ENCODE data around the gene SGIP1.

Gene SGIP1

GRCh38 chr1:66521721-66522365, 12.1 kb upstream of the SGIP1 start:
- no peak for DNase-seq (ENCODE audit: low spot score)

DNA sequence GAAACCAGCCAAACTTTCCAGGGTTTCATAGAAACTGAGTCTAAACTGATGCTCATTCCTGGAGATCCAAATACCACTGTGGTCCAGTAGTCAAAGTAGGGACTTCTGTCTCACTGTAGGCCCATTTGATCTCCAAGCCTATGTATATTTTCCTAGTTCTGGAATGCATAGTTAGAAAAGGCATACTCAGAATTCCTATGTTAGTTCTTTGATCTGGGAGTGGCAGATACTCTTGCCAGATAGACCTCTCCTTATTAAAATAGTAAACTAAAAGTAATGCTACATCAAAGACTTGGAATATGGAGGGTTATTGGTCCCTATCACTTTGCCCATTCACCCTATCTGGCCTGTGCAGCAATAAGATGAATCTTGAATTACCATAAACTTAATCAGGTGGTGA, 10.4 kb upstream of the SGIP1 start:
- DNase-seq (ENCODE audit: low spot score): no peak

DNA sequence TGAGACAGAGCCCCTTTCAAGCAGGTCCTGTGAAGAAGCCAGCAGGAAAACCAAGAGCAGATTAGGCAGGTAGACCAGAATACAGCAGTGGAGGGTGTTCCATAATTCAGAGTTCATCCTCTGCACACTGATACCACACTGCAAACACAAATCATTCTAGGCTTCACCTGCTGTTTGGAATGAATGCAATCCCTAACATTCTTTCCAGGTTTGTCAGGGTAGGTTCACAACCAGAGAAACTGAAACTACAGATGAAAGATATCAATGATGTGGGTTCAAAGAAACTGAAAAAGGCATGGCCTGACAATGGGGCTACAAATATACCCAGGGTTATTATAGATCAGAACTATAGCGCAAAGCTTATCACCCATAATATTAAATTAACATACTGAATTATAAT, 8.9 kb upstream of the SGIP1 start:
- no peak for DNase-seq (ENCODE audit: low spot score)

DNA sequence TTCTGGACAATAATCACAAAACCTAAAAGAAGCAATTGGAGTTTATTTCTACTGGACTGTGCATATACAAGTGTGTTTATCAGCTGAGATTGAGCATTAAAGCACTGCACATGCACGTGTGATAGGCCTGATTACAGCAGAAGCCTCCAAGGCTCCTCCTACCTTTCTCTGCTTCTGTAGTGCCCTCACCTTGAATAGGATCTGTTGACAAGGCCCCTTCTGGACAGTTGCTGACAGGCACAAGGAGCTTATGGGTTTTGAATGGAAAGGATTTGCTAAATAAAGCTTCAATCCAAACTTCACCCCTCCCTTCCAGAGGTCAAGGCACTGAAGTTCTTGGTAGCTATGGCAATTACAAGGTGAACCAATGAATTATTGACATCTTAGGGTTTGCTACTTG, 7.9 kb upstream of the SGIP1 start:
- no peak for DNase-seq (ENCODE audit: low spot score)

DNA sequence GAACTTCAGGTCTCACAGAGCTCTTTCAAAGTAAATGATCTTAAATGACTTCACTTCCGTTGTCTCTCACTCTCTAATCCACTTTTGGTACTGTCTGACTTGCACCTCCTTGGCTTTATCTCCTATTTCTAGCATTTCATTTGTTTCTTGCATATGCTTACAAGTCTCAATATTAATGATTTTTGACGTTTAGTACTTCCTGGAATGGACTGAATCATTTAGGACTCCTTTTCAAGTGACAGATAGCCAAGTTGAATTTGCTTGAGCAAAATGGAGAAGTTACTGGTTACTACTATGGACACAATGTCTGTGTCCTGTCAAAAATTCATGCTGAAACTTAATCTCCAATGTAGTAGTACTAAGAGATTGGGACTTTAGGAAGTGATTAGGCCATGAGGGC, 7.0 kb upstream of the SGIP1 start:
- no peak for DNase-seq (ENCODE audit: low spot score)

GRCh38 chr1:66527686-66528085, 6.3 kb upstream of the SGIP1 start:
- DNase-seq (ENCODE audit: low spot score): no peak

DNA sequence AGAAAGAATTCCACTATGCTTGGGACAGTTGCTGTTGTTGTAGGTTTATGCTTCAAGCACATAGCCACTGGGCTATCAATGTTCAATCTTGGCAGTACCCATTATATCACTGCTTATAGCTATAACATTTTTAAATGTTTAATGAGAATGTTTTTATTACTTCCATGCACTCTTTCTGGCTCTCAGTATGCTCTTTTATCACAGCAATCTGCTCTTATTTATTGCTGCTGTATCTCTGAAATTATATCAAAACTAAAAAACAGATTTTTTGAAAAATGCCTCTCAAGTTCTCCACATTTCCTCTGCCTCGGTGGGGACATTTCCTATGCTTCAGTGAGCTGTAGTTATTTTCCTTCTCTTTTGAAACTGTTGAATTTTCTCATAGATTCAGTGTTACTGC, 5.4 kb upstream of the SGIP1 start:
- no peak for DNase-seq (ENCODE audit: low spot score)

DNA sequence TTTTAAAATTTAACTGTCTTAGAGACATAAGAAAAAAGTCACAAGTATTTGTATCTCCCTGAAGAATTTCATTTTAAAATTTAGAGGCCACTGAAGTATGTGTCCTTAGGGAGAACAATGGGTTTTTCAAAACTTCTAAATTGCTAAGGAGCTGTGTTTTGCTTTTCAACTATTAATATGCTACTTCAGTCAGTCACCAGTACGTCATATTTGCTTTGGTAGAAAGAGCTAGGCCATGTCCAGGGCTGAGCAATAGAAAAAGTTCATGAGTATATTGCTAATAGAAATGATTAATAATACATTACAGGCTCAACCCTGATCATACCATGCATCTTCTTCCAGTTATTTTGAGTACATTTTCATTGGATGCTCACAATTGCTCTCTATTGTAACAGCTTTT, 1.7 kb upstream of the SGIP1 start:
- DNase-seq (ENCODE audit: low spot score): no peak

DNA sequence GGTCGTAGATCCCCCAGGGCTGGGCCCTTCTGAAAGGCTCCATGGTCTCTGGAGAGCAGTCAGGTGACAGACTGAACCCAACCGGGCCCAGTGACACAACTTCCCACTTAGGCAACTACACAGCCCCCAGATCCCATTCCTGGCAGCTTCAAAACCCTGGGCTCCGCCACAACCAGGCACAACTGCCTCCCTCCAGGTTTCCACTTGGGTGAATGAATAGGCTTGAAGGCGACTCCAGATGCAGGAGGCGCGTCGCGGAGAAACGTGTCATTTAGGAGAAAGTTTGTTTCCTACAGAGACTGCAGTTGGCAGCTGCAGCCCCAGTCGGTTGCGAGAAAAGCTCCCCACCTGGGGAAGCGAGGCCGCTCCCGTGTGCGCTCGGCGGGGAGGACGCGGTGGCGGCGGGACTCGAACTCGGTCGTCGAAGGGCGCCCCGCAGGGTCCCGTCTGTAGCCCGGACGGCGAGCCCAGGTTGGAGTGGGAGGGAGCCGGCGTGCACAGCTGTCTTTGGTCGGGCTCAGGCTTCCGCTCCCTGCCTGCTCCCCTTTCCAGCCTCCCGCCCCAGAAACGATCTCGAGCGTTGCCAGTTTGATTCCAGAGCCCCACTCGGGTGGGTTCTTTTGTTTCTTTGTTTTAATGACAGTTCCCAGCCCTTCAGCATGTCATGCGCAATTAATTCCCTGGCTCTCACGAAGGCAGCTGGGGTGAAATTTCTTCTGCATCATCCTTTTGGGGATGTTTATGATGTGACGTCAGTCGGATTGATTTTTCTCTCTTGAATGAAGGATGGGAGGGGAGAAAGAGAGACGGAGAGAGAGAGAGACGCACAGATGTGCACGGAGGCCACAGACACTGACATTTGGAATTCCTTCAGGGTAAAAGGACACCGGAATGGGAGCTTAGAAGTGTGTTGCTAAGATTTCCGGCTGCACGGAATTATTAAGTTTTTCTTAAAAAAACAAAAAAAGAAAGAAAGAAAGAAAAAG, 862 bp upstream of the SGIP1 start:
- DNase-seq (ENCODE audit: low spot score): no peak

DNA sequence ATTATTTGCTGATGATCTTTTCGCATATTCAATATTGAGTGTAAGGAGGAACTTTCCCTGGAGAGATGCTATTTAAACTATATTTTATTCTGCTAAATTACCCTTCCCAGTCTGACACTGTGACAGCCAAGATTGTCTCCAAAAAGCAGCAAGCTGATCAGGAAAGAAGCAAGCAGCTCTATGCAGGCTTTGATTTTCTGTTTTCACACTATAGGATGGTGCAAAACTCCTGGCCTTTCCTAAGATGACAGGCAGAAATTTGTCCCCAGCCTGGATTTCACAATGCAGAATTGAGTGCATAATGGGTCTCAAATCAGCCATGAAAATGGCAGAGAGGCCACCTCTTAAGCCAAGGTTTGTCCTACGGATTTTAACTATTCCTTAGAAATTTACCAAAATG, 1.1 kb downstream of the SGIP1 start:
- no peak for DNase-seq (ENCODE audit: low spot score)

DNA sequence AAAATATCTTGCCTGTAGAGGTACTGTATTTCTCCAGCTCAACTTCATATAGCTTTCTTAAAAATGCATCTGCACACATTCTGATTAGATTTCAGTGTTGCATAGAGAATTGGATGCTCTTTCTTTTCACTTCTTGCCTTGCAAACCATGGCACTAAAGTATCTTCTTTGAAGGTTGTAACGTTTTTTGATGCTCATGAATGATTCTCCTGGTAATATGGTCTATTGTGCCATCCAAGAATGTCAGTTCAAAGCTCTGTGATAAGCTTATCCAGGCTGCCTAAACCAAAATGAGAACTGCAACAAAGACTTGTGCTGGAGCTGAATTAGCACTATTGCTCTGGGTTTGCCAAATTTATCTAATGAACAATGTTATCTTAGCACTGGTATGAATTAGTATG, 1.9 kb downstream of the SGIP1 start:
- DNase-seq (ENCODE audit: low spot score): no peak

DNA sequence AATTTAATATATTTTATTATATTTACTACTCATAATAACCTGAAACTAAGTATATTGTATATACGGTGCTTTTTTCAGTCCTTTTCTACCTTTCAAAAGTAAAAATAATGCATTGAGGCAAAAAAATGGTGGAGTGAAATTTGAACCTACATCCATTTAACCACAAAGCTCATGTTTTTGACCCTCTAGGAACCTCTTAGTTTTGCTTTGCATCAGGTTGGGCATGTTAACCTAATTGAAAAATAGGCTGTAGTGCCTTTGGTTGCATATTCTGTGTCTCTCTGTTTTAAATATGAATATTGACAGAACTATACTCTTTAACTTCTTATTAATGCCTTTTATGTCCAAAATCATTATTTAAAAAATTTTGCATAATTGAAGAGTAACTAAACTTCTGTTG, 3.8 kb downstream of the SGIP1 start:
- DNase-seq (ENCODE audit: low spot score): no peak

GRCh38 chr1:66539491-66539890, 5.5 kb downstream of the SGIP1 start:
- no peak for DNase-seq (ENCODE audit: low spot score)

DNA sequence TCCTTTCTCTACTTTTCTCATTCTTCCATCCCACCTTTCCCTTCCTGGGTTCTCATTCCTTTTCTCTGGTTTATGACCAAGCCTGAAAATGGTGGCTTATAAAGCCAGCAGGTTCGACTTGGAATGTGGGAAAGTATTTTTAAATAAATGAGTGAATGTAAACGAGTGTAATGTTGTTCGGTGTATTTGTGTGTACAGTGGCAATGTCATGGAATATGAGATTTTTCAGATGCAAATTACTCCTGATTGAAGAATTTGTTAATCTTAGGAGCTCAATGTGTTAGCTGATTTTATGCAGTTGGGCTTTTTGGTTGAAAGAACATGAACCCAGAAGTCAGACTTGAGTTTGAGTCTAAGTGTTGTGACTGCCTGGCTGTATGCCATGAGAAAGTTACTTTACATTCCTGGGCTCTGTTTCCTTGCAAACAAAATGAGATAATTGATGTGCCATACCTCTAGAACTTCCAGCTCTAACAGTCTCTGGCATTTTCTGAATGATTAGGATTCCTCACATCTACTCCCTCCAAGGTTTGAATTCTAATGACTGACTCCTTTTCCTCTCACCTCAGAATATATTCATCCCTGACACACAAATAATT, 6.6 kb downstream of the SGIP1 start:
- no peak for DNase-seq (ENCODE audit: low spot score)

DNA sequence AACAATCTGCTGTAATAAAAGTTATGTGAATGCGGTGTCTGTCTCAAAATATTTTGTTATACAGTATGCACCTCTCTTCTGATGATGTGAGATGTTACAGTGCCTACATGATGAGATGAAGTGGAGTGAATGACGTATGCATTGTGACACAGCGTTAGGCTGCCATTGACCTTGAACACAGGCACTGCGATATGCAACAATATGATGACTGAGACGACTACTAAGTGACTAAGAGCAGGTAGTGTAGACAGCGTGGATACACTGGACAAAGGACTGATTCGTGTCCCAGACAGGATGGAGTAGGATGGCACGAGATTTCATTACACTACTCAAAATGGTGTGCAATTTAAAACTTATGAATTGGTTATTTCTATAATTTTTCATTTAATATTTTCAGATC, 8.4 kb downstream of the SGIP1 start:
- DNase-seq (ENCODE audit: low spot score): no peak

DNA sequence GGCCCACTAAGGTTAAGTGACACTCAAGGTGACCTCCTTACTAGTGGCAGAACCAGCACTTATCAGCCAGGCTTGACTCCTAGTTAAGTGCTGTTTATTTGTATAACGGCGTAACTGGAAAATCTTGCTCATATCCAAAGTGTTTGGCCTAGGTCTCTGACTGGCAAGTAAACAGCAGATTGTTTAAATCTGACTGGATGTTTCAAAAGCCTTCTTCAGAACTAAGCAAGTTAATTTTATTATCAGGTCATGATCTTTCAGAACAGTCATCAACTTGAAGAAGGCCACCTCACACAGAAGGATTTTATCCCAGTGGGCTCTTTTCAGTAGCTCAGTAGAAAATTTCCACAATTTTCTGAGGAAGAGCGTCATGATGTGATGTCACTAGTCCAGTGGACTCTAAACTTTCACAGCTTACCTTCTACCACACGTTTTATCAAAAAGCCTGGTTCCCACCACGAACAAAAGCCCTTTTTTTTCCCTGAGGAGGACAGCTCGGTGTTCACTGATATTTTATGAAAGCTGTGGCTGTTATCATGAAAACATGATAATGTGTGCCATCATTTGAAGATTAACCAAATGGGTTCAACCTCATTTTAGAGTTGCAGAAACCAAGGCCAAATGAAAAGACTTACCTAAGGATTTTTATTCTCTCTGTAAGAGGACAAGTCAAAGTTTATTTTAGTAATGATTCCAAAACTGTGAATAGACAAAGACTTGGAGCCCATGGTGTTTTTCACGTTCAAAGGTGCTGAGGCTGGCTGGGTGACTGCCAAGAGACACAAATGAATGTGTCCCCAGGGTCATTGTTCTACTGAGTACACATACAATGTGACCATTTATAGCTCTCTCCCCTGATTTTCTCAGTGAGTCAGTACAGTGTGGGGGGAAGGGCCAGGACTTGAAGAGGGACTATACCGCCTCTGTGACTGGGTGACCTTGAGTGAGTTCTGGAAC, 9.1 kb downstream of the SGIP1 start:
- DNase-seq (ENCODE audit: low spot score): no peak

GRCh38 chr1:66546047-66546810, 12.3 kb downstream of the SGIP1 start:
- DNase-seq (ENCODE audit: low spot score): no peak

GRCh38 chr1:66549017-66549416, 15.1 kb downstream of the SGIP1 start:
- DNase-seq (ENCODE audit: low spot score): no peak

DNA sequence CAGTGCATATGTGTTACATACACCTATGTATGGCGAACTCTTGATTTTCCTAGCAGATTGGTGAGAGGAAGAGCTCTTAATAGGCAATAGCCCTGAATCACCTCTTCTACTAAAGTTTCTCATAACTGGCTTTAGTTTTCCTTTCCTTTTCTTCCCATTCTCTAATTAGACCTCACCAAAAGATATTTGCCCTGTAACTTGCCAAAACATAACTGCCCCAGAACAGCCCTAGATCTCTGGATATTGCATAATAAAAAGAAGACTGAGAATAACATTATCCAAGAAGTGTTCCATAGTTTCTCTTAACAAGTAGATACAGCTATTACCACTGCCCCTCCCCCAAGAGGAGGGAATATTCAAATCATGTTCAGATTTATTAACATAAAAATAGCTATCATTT, 16.3 kb downstream of the SGIP1 start:
- DNase-seq (ENCODE audit: low spot score): no peak

GRCh38 chr1:66552287-66552686, 18.3 kb downstream of the SGIP1 start:
- no peak for DNase-seq (ENCODE audit: low spot score)

GRCh38 chr1:66552829-66553228, 18.9 kb downstream of the SGIP1 start:
- no peak for DNase-seq (ENCODE audit: low spot score)

Data from HuH-7.5 (cell line).